Measurements from ENCODE around the gene FRMPD4.

- TF ChIP-seq, protein P1, sequence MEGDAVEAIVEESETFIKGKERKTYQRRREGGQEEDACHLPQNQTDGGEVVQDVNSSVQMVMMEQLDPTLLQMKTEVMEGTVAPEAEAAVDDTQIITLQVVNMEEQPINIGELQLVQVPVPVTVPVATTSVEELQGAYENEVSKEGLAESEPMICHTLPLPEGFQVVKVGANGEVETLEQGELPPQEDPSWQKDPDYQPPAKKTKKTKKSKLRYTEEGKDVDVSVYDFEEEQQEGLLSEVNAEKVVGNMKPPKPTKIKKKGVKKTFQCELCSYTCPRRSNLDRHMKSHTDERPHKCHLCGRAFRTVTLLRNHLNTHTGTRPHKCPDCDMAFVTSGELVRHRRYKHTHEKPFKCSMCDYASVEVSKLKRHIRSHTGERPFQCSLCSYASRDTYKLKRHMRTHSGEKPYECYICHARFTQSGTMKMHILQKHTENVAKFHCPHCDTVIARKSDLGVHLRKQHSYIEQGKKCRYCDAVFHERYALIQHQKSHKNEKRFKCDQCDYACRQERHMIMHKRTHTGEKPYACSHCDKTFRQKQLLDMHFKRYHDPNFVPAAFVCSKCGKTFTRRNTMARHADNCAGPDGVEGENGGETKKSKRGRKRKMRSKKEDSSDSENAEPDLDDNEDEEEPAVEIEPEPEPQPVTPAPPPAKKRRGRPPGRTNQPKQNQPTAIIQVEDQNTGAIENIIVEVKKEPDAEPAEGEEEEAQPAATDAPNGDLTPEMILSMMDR (conservative IDR thresholded peaks at IDR 0.05; ENCODE audit: low read length), result no peak
- no peak for TF ChIP-seq EZH2phosphoT487 (IDR thresholded peaks at IDR 0.05; ENCODE audit: borderline replicate concordance)
These were observed 324.8 kb downstream of the FRMPD4 start for GRCh38 chrX:12463052-12463451.
